CD4-positive, alpha-beta T cell treated with Interleukin-15 for 4 hours (primary cell): Measurements from ENCODE around the gene TRIP11.
"Not testable (repeated sequence)": the region's sequence is repeated elsewhere in the genome, so short reads cannot be mapped to it uniquely, and the experiment has no call there.

Experiments
- DNase-seq: peaks from one replicate; pipeline ENCODE4 v3.0.0-alpha.2; 2020; ENCODE audit warnings: low spot score

Gene TRIP11

GRCh38 chr14:92039719-92040430, at the start of gene TRIP11:
Gene TRIP11, minus strand, starts transcription at chr14:92040059. Its CDS starts 374 bp downstream, at chr14:92039685.
- DNase-seq: peak; percentile 96

- no peak for DNase-seq
Observed at GRCh38 chr14:92088494-92088893, 48.6 kb upstream of the TRIP11 start.

DNA sequence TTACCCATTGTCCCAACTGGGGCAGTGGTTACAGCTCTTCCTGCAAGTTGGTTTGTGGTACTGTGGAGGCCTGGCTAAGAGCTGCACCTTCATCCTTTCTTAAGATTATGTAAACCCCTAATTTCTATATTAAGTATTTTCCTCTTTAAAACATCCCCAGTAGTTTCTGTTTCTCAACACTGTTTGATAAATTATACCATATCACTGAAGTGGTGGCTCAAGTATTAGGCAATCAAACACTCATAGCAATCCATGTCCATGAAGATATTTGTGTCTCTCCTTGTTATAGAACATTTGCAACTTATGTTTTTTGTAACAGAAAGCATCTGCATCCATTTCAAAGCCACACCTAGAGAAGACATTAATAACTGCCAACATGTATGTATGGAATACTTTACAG, 34.7 kb upstream of the TRIP11 start:
- no peak for DNase-seq

GRCh38 chr14:92058006-92058917, 18.4 kb upstream of the TRIP11 start:
- DNase-seq: no peak

GRCh38 chr14:92049781-92050180, 9.9 kb upstream of the TRIP11 start:
- DNase-seq: no peak

- not testable (repeated sequence) for DNase-seq
Observed at GRCh38 chr14:92049221-92049620, 9.4 kb upstream of the TRIP11 start.

DNA sequence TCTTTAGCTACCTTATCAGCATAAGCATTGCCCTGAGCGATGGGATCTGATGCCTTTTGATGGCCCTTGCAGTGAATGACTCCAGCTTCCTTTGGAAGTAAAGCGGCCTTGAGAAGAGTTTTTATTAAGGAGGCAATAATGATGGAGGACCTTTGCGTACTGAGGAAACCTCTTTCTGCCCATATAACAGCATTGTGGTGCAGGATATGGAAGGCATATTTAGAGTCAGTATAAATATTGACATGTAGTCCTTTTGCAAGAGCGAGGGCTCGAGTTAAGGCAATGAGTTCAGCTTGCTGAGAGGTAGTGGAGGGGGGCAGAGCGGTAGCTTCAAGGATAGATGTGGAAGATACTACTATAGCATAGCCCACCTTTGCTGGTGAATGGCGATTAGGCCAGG, 6.0 kb upstream of the TRIP11 start:
- DNase-seq: not testable (repeated sequence)

GRCh38 chr14:92041766-92042165, 1.9 kb upstream of the TRIP11 start:
- DNase-seq: not testable (repeated sequence)

GRCh38 chr14:92041203-92041602, 1.3 kb upstream of the TRIP11 start:
- DNase-seq: no peak

DNA sequence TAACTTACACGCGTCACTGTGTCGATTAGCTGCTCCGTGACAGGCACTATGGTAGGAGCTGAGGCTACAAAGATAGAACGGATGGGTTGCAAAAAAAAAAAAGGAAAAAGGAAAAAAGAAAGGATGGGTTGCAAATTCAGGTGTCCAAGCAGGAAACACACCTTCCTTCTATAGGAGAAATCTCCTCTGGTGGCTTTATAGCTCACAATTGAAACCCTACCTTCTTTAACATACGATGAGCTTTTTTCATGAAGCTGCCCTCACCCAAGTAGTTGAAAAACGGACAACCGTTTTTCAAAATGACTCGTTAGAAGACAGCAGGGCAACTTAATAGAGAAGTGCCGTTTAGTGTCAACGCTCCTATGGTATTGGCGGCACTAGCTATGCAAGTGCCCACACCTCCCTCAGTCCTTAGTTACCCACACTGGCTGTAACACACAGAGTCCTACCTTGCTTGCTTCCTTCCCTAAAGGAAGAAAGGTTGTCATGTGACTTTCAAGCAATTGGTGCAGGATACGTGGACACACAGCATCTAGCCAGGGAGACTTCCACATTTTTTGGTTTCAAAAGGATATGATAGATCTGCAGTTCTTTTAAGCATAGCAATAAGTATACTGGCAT, 682 bp upstream of the TRIP11 start:
- DNase-seq: peak; percentile 3

DNA sequence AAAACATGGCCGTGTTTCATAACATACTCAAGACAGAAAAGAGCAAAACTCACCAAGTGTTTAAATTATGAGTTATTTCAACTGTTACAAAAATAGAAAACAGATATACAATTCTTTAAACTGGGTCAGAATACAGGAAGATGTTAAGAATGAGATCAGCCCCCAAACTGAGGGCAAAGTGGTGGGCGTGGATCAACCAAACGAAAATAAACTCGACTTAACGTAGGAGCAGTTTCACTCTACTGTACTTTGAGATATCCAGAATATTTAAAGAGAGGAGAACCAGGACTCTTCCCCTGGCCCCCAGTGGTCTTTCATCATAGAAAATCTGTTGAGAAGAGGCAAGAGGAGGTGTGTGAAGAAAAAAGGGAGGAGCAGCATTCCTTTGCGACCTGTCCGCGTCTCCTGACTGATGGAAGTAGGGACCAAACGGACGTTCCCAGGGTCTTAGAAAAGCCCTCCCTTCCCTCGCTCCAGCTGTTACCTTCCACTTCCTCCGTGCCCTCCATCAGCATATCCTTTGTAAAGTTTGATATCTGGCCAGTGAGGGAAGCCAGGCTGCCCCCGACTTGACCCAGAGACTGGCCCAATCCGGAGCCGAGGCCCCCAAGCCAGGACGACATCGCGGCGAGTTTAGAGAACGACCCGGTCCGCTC, 668 bp downstream of the TRIP11 start:
- peak; percentile 2 for DNase-seq

- no peak for DNase-seq
Observed at GRCh38 chr14:92037989-92038388, 1.9 kb downstream of the TRIP11 start.

DNA sequence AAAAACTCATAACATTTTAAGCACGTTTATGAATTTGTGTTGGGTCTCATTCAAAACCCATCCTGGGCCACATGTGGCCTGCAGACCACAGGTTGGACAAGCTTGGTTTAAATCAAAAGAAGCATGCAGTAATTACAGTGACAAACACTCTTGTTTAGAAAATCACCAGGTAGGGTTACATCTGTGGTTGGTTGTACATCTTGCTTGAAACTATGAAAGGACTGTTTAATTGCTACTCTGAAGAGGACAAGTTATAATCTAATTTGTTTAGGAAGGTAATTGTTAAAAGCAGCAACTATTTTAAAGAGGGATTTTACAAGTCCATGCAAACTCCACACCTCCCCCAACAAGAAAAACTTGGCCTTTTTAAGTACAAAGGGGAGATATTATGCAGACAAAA, 4.0 kb downstream of the TRIP11 start:
- no peak for DNase-seq

- DNase-seq: no peak
Observed at GRCh38 chr14:92033906-92034687, 5.8 kb downstream of the TRIP11 start.

- no peak for DNase-seq
Observed at GRCh38 chr14:92033433-92033832, 6.4 kb downstream of the TRIP11 start.

DNA sequence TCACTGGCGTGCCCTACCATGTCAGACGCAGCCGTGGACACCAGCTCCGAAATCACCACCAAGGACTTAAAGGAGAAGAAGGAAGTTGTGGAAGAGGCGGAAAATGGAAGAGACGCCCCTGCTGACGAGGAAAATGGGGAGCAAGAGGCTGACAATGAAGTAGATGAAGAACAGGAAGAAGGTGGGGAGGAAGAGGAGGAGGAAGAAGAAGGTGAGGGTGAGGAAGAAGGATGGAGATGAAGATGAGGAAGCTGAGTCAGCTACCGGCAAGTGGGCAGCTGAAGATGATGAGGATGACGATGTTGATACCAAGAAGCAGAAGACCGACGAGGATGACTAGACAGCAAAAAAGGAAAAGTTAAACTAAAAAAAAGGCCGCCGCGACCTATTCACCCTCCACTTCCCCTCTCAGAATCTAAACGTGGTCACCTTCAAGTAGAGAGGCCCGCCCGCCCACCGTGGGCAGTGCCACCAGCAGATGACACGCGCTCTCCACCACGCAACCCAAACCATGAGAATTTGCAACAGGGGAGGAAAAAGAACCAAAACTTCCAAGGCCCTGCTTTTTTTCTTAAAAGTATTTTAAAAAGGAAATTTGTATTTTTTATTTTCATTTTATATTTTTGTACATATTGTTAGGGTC, 13.2 kb downstream of the TRIP11 start:
- no peak for DNase-seq

GRCh38 chr14:92022036-92022435, 17.8 kb downstream of the TRIP11 start:
- DNase-seq: no peak

DNA sequence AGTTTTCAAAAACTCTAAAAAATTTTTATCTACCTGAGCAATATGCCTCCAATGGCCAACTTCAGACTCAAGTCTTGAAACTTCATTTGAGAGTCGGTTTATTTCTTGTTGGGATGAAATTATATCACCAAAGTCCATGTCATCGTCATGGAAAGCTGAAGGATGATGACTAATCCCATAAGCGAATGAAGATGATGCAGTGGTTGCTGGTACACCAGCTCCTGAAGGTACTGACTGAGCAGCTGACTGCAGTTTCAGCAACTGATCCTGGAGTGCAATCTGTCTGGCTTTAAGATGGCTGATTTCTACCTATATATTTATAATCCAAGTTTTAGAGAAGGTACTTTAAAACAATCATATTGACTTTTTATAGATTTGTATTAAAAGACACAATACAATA, 18.3 kb downstream of the TRIP11 start:
- no peak for DNase-seq

DNA sequence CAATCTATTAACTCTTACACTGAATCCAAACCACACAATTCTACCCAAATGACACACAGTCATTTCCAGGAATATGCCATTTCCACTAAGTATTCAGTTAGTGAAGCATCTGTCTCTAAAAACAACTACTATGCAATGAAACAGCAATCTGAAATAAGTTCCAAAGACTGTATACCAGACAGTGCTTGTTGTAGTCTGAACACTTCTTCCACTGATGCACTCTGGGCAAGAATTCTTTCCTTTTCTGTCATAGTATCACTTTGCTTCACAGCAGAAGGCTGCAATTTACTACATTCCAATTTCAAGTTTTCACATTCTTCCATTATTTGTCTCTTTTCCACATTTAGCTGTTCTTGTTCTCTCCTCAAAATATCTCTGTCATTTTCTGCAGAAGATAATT, 25.8 kb downstream of the TRIP11 start:
- DNase-seq: no peak

DNA sequence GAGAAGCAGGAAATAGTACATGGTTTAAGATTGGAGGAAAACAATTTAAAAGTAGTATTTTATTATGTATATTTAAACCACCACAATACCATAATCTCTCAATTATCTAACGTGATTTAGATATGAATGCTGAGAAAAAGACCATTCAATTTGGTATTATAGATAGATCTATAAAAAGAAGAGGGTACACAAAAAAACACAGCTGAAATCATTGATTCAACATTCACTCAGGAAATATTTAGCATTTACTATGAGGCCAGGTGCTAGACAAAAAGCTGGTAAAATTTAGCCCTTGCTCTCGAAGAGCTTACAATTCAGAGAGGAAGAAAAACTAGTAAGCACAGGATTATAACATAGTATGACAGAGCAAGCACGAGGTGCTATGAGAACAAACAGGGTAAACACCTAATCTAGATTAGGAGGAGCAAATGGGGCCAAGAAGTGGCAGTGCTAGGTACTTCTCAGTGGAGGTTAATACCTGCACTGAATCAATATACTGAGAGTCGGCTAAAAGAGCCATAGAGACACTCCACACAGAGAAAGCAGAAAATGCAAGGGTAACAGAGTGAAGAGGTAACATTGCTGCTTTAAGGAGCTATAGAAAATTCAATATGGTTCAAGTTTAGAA, 27.6 kb downstream of the TRIP11 start:
- DNase-seq: no peak
